Vagina (tissue), 2 donors: ENCODE data around the gene TSTD1.

Experiments used
- CTCF ChIP-seq, 3 experiments: fragments of 450-650 bp in 2 of 3; fragments of 200-600 bp in 1 of 3; sonication (generic) in 1 of 3; IDR thresholded peaks; one replicate each; pipeline ENCODE4 v1.5.1; 2017 to 2019; ENCODE audit warnings: antibody characterized with exemption in 3 of 3, mild to moderate bottlenecking in 2 of 3, moderate library complexity in 2 of 3
- POLR2A ChIP-seq, 2 donors: fragments of 450-650 bp; IDR thresholded peaks; one replicate each; pipeline ENCODE4 v1.6.1; 2017; ENCODE audit warnings: antibody characterized with exemption in 2 of 2, mild to moderate bottlenecking in 2 of 2, moderate library complexity in 2 of 2
- POLR2AphosphoS5 ChIP-seq, 2 donors: sonication (generic); formaldehyde crosslinking; IDR thresholded peaks; one replicate each; pipeline ENCODE4 v1.9.0; 2017; ENCODE audit warnings: antibody characterized with exemption in 2 of 2, mild to moderate bottlenecking in 2 of 2, low read depth in 1 of 2; ENCODE audit not compliant: insufficient read depth in 1 of 2

DNA sequence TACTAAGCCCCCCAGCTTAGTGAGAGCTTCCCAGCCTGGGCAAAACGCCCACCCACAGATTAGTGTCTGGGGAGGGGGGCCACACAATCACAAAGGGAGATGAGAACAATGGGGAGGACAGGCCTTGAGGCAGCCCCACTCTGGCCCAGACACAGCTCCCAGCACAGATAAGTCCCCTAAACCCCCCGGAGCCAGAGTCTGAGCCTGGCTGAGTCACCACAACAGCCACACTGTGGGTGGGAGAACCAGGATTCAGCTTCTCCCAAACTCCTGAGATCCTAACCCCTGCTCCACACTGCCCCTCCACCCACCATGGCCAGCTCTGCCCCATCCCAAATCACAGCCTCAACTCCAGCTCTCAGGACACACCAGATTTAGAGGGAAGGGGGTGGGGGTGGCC, 46.4 kb upstream of the TSTD1 start:
- TF ChIP-seq POLR2AphosphoS5 (IDR thresholded peaks at IDR 0.05; ENCODE audit: insufficient read depth in 1 of 2, low read depth in 1 of 2) (no peak), CTCF (IDR thresholded peaks at IDR 0.05) (no peak), POLR2A (IDR thresholded peaks at IDR 0.05) (no peak)
